Upper lobe of left lung (tissue), 6 donors: ENCODE data around the gene BLACAT1. TPM values are rescaled to one million over a fixed set of nuclear protein-coding genes. Genes with fewer than 3 reads are reported as not detected.

ENCODE experiments used
- ATAC-seq, 2 donors: fragments of 200-7000 bp; cut with Tn5 transposase; one replicate each; pipeline ENCODE4 v1.9.1; 2022; ENCODE audit warnings: mild to moderate bottlenecking in 2 of 2, moderate library complexity in 2 of 2; ENCODE audit not compliant: low FRiP score in 2 of 2
- DNase-seq, 2 donors: peaks; one replicate each; pipeline ENCODE4 v3.0.0-alpha.2; 2019 to 2020
- H3K27ac ChIP-seq, 4 donors: fragments of 200-600 bp; sonication (generic); one replicate each; pipeline ENCODE4 v1.5.1; 2016 to 2019
- H3K27me3 ChIP-seq, 4 donors: fragments of 200-600 bp; sonication (generic); one replicate each; pipeline ENCODE4 v1.5.1; 2017 to 2019
- H3K36me3 ChIP-seq, 4 donors: fragments of 200-600 bp; sonication (generic); one replicate each; pipeline ENCODE4 v1.5.1; 2016 to 2019
- H3K4me1 ChIP-seq, 4 donors: fragments of 200-600 bp; sonication (generic); one replicate each; pipeline ENCODE4 v1.5.1; 2018 to 2019
- H3K4me3 ChIP-seq, 4 donors: fragments of 200-600 bp; sonication (generic); one replicate each; pipeline ENCODE4 v1.5.1; 2017 to 2019; ENCODE audit warnings: mild to moderate bottlenecking in 2 of 4, moderate library complexity in 1 of 4
- H3K9me3 ChIP-seq, 4 donors: fragments of 200-600 bp; sonication (generic); one replicate each; pipeline ENCODE4 v1.5.1; 2018 to 2019
- CTCF ChIP-seq, 6 experiments: fragments of 450-650 bp in 4 of 6; fragments of 200-600 bp in 2 of 6; sonication (generic) in 2 of 6; IDR thresholded peaks; one replicate each; pipeline ENCODE4 v1.5.1; 2016 to 2019; ENCODE audit warnings: antibody characterized with exemption in 6 of 6
- EP300 ChIP-seq, 4 donors: sonication (generic); formaldehyde crosslinking; IDR thresholded peaks; one replicate each; pipeline ENCODE4 v1.5.1; 2017; ENCODE audit warnings: antibody characterized with exemption in 4 of 4, control low read depth in 2 of 4
- POLR2A ChIP-seq, 4 donors: fragments of 450-650 bp; IDR thresholded peaks; one replicate each; pipeline ENCODE4 v1.5.1; 2016 to 2017; ENCODE audit warnings: antibody characterized with exemption in 4 of 4, mild to moderate bottlenecking in 2 of 4
- POLR2AphosphoS5 ChIP-seq, 2 donors: sonication (generic); formaldehyde crosslinking; IDR thresholded peaks; one replicate each; pipeline ENCODE4 v1.5.1; 2017; ENCODE audit warnings: antibody characterized with exemption in 2 of 2
- WGBS, 2 donors: methylation state at CpG; one replicate each; pipeline ENCODE4 v1.1.5; 2017 to 2018; 5-methylcytosine and 5-hydroxymethylcytosine counted together
- total RNA-seq, 6 donors: library from RNA; depleted of rRNA in 4 of 6; stranded (reverse); fragments of >200 nt in 4 of 6; gene quantifications; one replicate each; pipeline versions ENCODE4 v1.1.0 to v1.2.1, GENCODE V29; 2016 to 2021
- donor health status: DM: no; HTN: no; CAD: no; lungs with moderate emphysema.
- donor health status: DM: no; HTN: yes; CAD: no; lungs with severe emphysema.

Gene BLACAT1
- total RNA-seq, 6 donors from 2014 or later = 0.40 to 4.2 (median 1.1) TPM

- Histone ChIP-seq H3K4me3 (no peak overlapping the region), H3K27ac (no peak overlapping the region), H3K36me3 (no peaks in the 10 kb centered on the region), H3K27me3 (no peaks in the 10 kb centered on the region), H3K4me1 (no peaks in the 10 kb centered on the region), H3K9me3 (peaks cover 0 to 7% (median 2%) of the 10 kb centered on the region in 4 donors)
- ATAC-seq (no peak), DNase-seq (no peak)
- WGBS, 2 donors = 82 to 89% methylated on average over 6 of the region's 6 CpGs
- no peak for TF ChIP-seq EP300 (IDR thresholded peaks at IDR 0.05)
- TF ChIP-seq POLR2A (IDR thresholded peaks at IDR 0.05) = no peak
- TF ChIP-seq CTCF (IDR thresholded peaks at IDR 0.05) = no peak
- TF ChIP-seq POLR2AphosphoS5 (IDR thresholded peaks at IDR 0.05) = no peak
Measured at GRCh38 chr1:205470131-205470530, 14.3 kb upstream of the BLACAT1 start.

GRCh38 chr1:205466595-205467220 lies 10.9 kb upstream of the BLACAT1 start:
- H3K27me3 ChIP-seq = no peaks in the 10 kb centered on the region
- TF ChIP-seq CTCF (IDR thresholded peaks at IDR 0.05) (no peak), POLR2AphosphoS5 (IDR thresholded peaks at IDR 0.05) (no peak), POLR2A (IDR thresholded peaks at IDR 0.05) (no peak), EP300 (IDR thresholded peaks at IDR 0.05) (no peak)

GRCh38 chr1:205465392-205465791 lies 9.5 kb upstream of the BLACAT1 start:
- TF ChIP-seq EP300 (IDR thresholded peaks at IDR 0.05) = no peak
- TF ChIP-seq CTCF (IDR thresholded peaks at IDR 0.05) = no peak
- no peak for TF ChIP-seq POLR2AphosphoS5 (IDR thresholded peaks at IDR 0.05)
- no peak for TF ChIP-seq POLR2A (IDR thresholded peaks at IDR 0.05)
- WGBS, 2 donors = 46 to 63% methylated on average over 2 of the region's 2 CpGs
- Histone ChIP-seq H3K36me3 (no peaks in the 10 kb centered on the region), H3K4me1 (no peaks in the 10 kb centered on the region), H3K9me3 (no peaks in the 10 kb centered on the region), H3K27me3 (no peaks in the 10 kb centered on the region), H3K27ac (no peak overlapping the region), H3K4me3 (no peak overlapping the region)
- ATAC-seq (no peak), DNase-seq (no peak)

More at GRCh38 chr1:205466595-205467220, 10.9 kb upstream of the BLACAT1 start:
- DNase-seq (no peak), ATAC-seq (no peak)
- H3K4me3 ChIP-seq = no peak overlapping the region
- H3K36me3 ChIP-seq = no peaks in the 10 kb centered on the region
- H3K9me3 ChIP-seq = no peaks in the 10 kb centered on the region
- H3K4me1 ChIP-seq = no peaks in the 10 kb centered on the region
- no peak overlapping the region for H3K27ac ChIP-seq
- 54 to 61% methylated on average over 7 of the region's 7 CpGs for WGBS, 2 donors

GRCh38 chr1:205458777-205459566 lies 3.1 kb upstream of the BLACAT1 start:
- TF ChIP-seq POLR2AphosphoS5 (IDR thresholded peaks at IDR 0.05) (no peak), POLR2A (IDR thresholded peaks at IDR 0.05) (no peak), EP300 (IDR thresholded peaks at IDR 0.05) (no peak), CTCF (IDR thresholded peaks at IDR 0.05) (no peak)
- DNase-seq (no peak), ATAC-seq (peak in 1 of 2 donors; percentile 38)
- peaks cover 0 to 35% (median 20%) of the 10 kb centered on the region in 4 donors for H3K27me3 ChIP-seq
- H3K4me1 ChIP-seq = peaks cover 16 to 30% (median 22%) of the 10 kb centered on the region in 4 donors
- no peak overlapping the region for H3K4me3 ChIP-seq
- H3K9me3 ChIP-seq = no peaks in the 10 kb centered on the region
- no peak overlapping the region for H3K27ac ChIP-seq
- WGBS, 2 donors = 49 to 58% methylated on average over 6 of the region's 6 CpGs
- H3K36me3 ChIP-seq = no peaks in the 10 kb centered on the region
